Smooth muscle cell (in vitro differentiated cells): ENCODE results near the gene CLCF1. TPM values are rescaled to one million over a fixed set of nuclear protein-coding genes. Genes with fewer than 3 reads are reported as not detected.
"Not testable (repeated sequence)": the region's sequence is repeated elsewhere in the genome, so short reads cannot be mapped to it uniquely, and the experiment has no call there.

Experiments used
- DNase-seq: peaks from one replicate; lab custom pipeline; 2025; ENCODE audit not compliant: unreplicated experiment; lab: John Stamatoyannopoulos, UW
- H2AFZ ChIP-seq: fragments of 200-600 bp; sonication (generic); 2 replicates; pipeline ENCODE4 v1.6.0; 2016; ENCODE audit warnings: antibody characterized with exemption, low read depth, mild to moderate bottlenecking
- H3F3A ChIP-seq: fragments of 200-600 bp; sonication (generic); 2 replicates; pipeline ENCODE4 v1.6.0; 2017; ENCODE audit warnings: antibody characterized with exemption, low read depth
- H3K27ac ChIP-seq: fragments of 200-600 bp; sonication (generic); 2 replicates; pipeline ENCODE4 v1.5.1; 2016; ENCODE audit warnings: low read depth, mild to moderate bottlenecking
- H3K27me3 ChIP-seq: fragments of 200-600 bp; sonication (generic); 2 replicates; pipeline ENCODE4 v1.6.1; 2016; ENCODE audit warnings: low read depth, mild to moderate bottlenecking
- H3K36me3 ChIP-seq: fragments of 200-600 bp; sonication (generic); 2 replicates; pipeline ENCODE4 v1.5.1; 2016; ENCODE audit warnings: low read depth
- H3K4me1 ChIP-seq: fragments of 200-600 bp; sonication (generic); 2 replicates; pipeline ENCODE4 v1.5.1; 2016; ENCODE audit warnings: low read depth
- H3K4me2 ChIP-seq: fragments of 200-600 bp; sonication (generic); 2 replicates; pipeline ENCODE4 v1.6.0; 2016; ENCODE audit warnings: mild to moderate bottlenecking
- H3K4me3 ChIP-seq: fragments of 200-600 bp; sonication (generic); 2 replicates; pipeline ENCODE4 v1.5.1; 2016; ENCODE audit warnings: mild to moderate bottlenecking
- H3K79me2 ChIP-seq: fragments of 200-600 bp; sonication (generic); 2 replicates; pipeline ENCODE4 v1.6.0; 2016; ENCODE audit warnings: low read depth, mild to moderate bottlenecking
- H3K9ac ChIP-seq: fragments of 200-600 bp; sonication (generic); 2 replicates; pipeline ENCODE4 v1.6.0; 2016; ENCODE audit warnings: low read depth
- H3K9me3 ChIP-seq: fragments of 200-600 bp; sonication (generic); replicated peaks from 2 replicates; pipeline ENCODE4 v1.5.1; 2016; ENCODE audit warnings: low read depth
- H4K20me1 ChIP-seq: fragments of 200-600 bp; sonication (generic); 2 replicates; pipeline ENCODE4 v1.6.0; 2016; ENCODE audit warnings: low read depth
- CTCF ChIP-seq: fragments of 200-600 bp; sonication (generic); IDR thresholded peaks from 2 replicates; pipeline ENCODE4 v1.5.1; 2017; ENCODE audit warnings: borderline replicate concordance, mild to moderate bottlenecking, antibody characterized with exemption; ENCODE audit not compliant: insufficient read depth, poor library complexity, severe bottlenecking
- WGBS: methylation state at CpG from one replicate; pipeline ENCODE4 v1.1.7; 2016; ENCODE audit warnings: low lambda C conversion rate; 5-methylcytosine and 5-hydroxymethylcytosine counted together
- polyA plus RNA-seq: library from polyadenylated mRNA; unstranded; fragments of >200 nt; fragmentation: Nextera tagmentation; extraction: Ambion mirVana; gene quantifications from 2 replicates; pipeline ENCODE4 v1.2.1, GENCODE V29; 2016
- total RNA-seq: library from RNA; depleted of rRNA; stranded (reverse); fragments of >200 nt; gene quantifications from 2 replicates; pipeline ENCODE4 v1.2.3, GENCODE V29; 2014

CLCF1 gene
- total and polyA plus RNA-seq, 2 experiments from 2014 or later = 6.2 to 12.2 TPM

- no peaks in the 10 kb centered on the region for H3K27me3 ChIP-seq
- H3K4me2 ChIP-seq = no peak overlapping the region
- no peaks in the 10 kb centered on the region for H3K79me2 ChIP-seq
- no peaks in the 10 kb centered on the region for H4K20me1 ChIP-seq
- H3K27ac ChIP-seq = no peak overlapping the region
- H3K36me3 ChIP-seq = no peaks in the 10 kb centered on the region
- H2AFZ ChIP-seq = no peak overlapping the region
- H3F3A ChIP-seq = no peaks in the 10 kb centered on the region
- no peak overlapping the region for H3K9ac ChIP-seq
- no peak overlapping the region for H3K4me3 ChIP-seq
- H3K9me3 ChIP-seq = no peaks in the 10 kb centered on the region
- no peak for TF ChIP-seq CTCF
- H3K4me1 ChIP-seq = no peaks in the 10 kb centered on the region
- WGBS = 94% methylated on average over 3 of the region's 3 CpGs
- no peak for DNase-seq
Measured at GRCh38 chr11:67322049-67322448, 51.3 kb downstream of the CLCF1 start.

GRCh38 chr11:67321313-67321871 lies 52.0 kb downstream of the CLCF1 start:
- no peaks in the 10 kb centered on the region for H3F3A ChIP-seq
- no peaks in the 10 kb centered on the region for H3K4me1 ChIP-seq
- DNase-seq = no peak
- no peak overlapping the region for H2AFZ ChIP-seq
- no peak overlapping the region for H3K9ac ChIP-seq
- H3K27me3 ChIP-seq = no peaks in the 10 kb centered on the region
- no peak overlapping the region for H3K4me2 ChIP-seq
- H3K36me3 ChIP-seq = no peaks in the 10 kb centered on the region
- H3K9me3 ChIP-seq = no peaks in the 10 kb centered on the region
- no peak for TF ChIP-seq CTCF
- H3K27ac ChIP-seq = no peak overlapping the region
- H3K4me3 ChIP-seq = no peak overlapping the region
- no peaks in the 10 kb centered on the region for H3K79me2 ChIP-seq
- 95% methylated on average over 6 of the region's 6 CpGs for WGBS
- no peaks in the 10 kb centered on the region for H4K20me1 ChIP-seq

- H3K27ac ChIP-seq = no peak overlapping the region
- no peak overlapping the region for H3K4me2 ChIP-seq
- no peaks in the 10 kb centered on the region for H3K27me3 ChIP-seq
- H3F3A ChIP-seq = no peaks in the 10 kb centered on the region
- no peak for DNase-seq
- H3K9me3 ChIP-seq = no peaks in the 10 kb centered on the region
- no peaks in the 10 kb centered on the region for H3K36me3 ChIP-seq
- H3K79me2 ChIP-seq = no peaks in the 10 kb centered on the region
- no peak overlapping the region for H3K4me3 ChIP-seq
- H2AFZ ChIP-seq = no peak overlapping the region
- no peak overlapping the region for H3K9ac ChIP-seq
- no peaks in the 10 kb centered on the region for H3K4me1 ChIP-seq
- 96% methylated on average over 2 of the region's 2 CpGs for WGBS
- TF ChIP-seq CTCF = no peak
- no peaks in the 10 kb centered on the region for H4K20me1 ChIP-seq
Measured at GRCh38 chr11:67320691-67321090, 52.7 kb downstream of the CLCF1 start.

- H3K4me2 ChIP-seq = no peak overlapping the region
- WGBS = 88% methylated on average over 3 of the region's 3 CpGs
- H3K4me1 ChIP-seq = no peaks in the 10 kb centered on the region
- H3K9ac ChIP-seq = no peak overlapping the region
- H3K79me2 ChIP-seq = no peaks in the 10 kb centered on the region
- H4K20me1 ChIP-seq = no peaks in the 10 kb centered on the region
- no peak overlapping the region for H2AFZ ChIP-seq
- no peaks in the 10 kb centered on the region for H3K9me3 ChIP-seq
- no peak for DNase-seq
- H3K4me3 ChIP-seq = no peak overlapping the region
- no peak for TF ChIP-seq CTCF
- H3K36me3 ChIP-seq = no peaks in the 10 kb centered on the region
- H3K27ac ChIP-seq = no peak overlapping the region
- no peaks in the 10 kb centered on the region for H3K27me3 ChIP-seq
- H3F3A ChIP-seq = no peaks in the 10 kb centered on the region
Measured at GRCh38 chr11:67320011-67320410, 53.4 kb downstream of the CLCF1 start.

GRCh38 chr11:67318876-67319275 lies 54.5 kb downstream of the CLCF1 start:
- WGBS = 93% methylated on average over 12 of the region's 12 CpGs
- H2AFZ ChIP-seq, H3K9ac ChIP-seq, H3K79me2 ChIP-seq, H4K20me1 ChIP-seq, H3K27me3 ChIP-seq, H3F3A ChIP-seq, H3K36me3 ChIP-seq, H3K27ac ChIP-seq, DNase-seq, H3K4me1 ChIP-seq, H3K9me3 ChIP-seq: not testable (repeated sequence)
- Histone ChIP-seq H3K4me2 (peak overlapping the region; percentile 91), H3K4me3 (peak overlapping the region; percentile 74)
